IMR-90 (cell line): ENCODE measurements around the gene OR52E5. TPM values are rescaled to one million over a fixed set of nuclear protein-coding genes. Genes with fewer than 3 reads are reported as not detected.

Source experiments
- ATAC-seq: fragments of 200-7000 bp; cut with Tn5 transposase; 2 replicates; pipeline ENCODE4 v1.9.1; 2020; ENCODE audit warnings: low read depth, mild to moderate bottlenecking, moderate library complexity
- BruUV-seq: library from RNA; stranded (reverse); fragments of 400-500 nt; replicated peaks from 2 replicates; lab custom pipeline; 2021; lab: Mats Ljungman, UMichigan
- CTCF ChIA-PET: fragments of 300-600 bp; formaldehyde crosslinking; extraction: SDS; loops from one replicate; lab custom pipeline; 2021; ENCODE audit warnings: antibody characterized with exemption; lab: Yijun Ruan, JAX
- POLR2A ChIA-PET: fragments of 300-600 bp; sonication (Branson Sonifier 250); formaldehyde crosslinking; loops from one replicate; lab custom pipeline; 2022; ENCODE audit warnings: antibody characterized with exemption; ENCODE audit not compliant: unreplicated experiment; lab: Charles Lee
- DNase-seq: peaks from one replicate; pipeline ENCODE4 v3.0.0; 2013
- H2AFZ ChIP-seq: replicated peaks from 2 replicates; pipeline ENCODE3; 2013; ENCODE audit warnings: low read length, mild to moderate bottlenecking; ENCODE audit not compliant: poor library complexity
- H2AK5ac ChIP-seq: 2 replicates; pipeline ENCODE4 v1.6.1; 2013; ENCODE audit warnings: low read depth, low read length, inconsistent platforms
- H2AK9ac ChIP-seq: replicated peaks from 2 replicates; pipeline ENCODE3; 2013; ENCODE audit warnings: mild to moderate bottlenecking, low read depth, low read length, moderate library complexity; ENCODE audit not compliant: poor library complexity
- H2BK120ac ChIP-seq: 2 replicates; pipeline ENCODE4 v1.6.1; 2013; ENCODE audit warnings: low read depth, low read length, inconsistent platforms
- H2BK15ac ChIP-seq: 3 replicates; pipeline ENCODE4 v1.6.1; 2013; ENCODE audit warnings: low read depth, low read length, inconsistent platforms
- H2BK20ac ChIP-seq: 2 replicates; pipeline ENCODE4 v1.6.1; 2013; ENCODE audit warnings: low read depth, mild to moderate bottlenecking, inconsistent platforms, low read length, moderate library complexity
- H2BK5ac ChIP-seq: 2 replicates; pipeline ENCODE4 v1.6.1; 2013; ENCODE audit warnings: mild to moderate bottlenecking, low read depth, low read length, inconsistent platforms; ENCODE audit not compliant: poor library complexity, severe bottlenecking
- H3K14ac ChIP-seq: replicated peaks from 2 replicates; pipeline ENCODE4 v1.6.1; 2013; ENCODE audit warnings: low read depth, low read length, inconsistent platforms
- H3K18ac ChIP-seq: 2 replicates; pipeline ENCODE4 v1.6.1; 2013; ENCODE audit warnings: low read depth, low read length, control low read depth
- H3K23ac ChIP-seq: 2 replicates; pipeline ENCODE4 v1.6.1; 2013; ENCODE audit warnings: low read depth, low read length, inconsistent platforms
- H3K27ac ChIP-seq: 2 replicates; pipeline ENCODE4 v1.5.1; 2013; ENCODE audit warnings: mild to moderate bottlenecking, control low read depth, low read length; ENCODE audit not compliant: insufficient read depth
- H3K27me3 ChIP-seq: 2 replicates; pipeline ENCODE4 v1.6.1; 2013; ENCODE audit warnings: low read length; ENCODE audit not compliant: control insufficient read depth, insufficient read depth
- H3K36me3 ChIP-seq: 2 replicates; pipeline ENCODE4 v1.6.1; 2013; ENCODE audit warnings: low read length, mixed read lengths; ENCODE audit not compliant: control insufficient read depth, insufficient read depth
- H3K4ac ChIP-seq: 2 replicates; pipeline ENCODE4 v1.6.1; 2013; ENCODE audit warnings: low read depth, low read length, inconsistent platforms
- H3K4me1 ChIP-seq: 2 replicates; pipeline ENCODE4 v1.6.1; 2013; ENCODE audit warnings: low read length, mixed read lengths; ENCODE audit not compliant: control insufficient read depth, insufficient read depth
- H3K4me2 ChIP-seq: 2 replicates; pipeline ENCODE4 v1.6.1; 2013; ENCODE audit warnings: low read depth, mild to moderate bottlenecking, control low read depth, low read length, moderate library complexity
- H3K4me3 ChIP-seq: 2 replicates; pipeline ENCODE4 v1.5.1; 2013; ENCODE audit warnings: low read depth, mild to moderate bottlenecking, control low read depth, low read length, moderate library complexity; ENCODE audit not compliant: insufficient read depth
- H3K56ac ChIP-seq: 2 replicates; pipeline ENCODE4 v1.6.1; 2013; ENCODE audit warnings: low read length, inconsistent platforms; ENCODE audit not compliant: insufficient read depth; ENCODE audit errors: extremely low read depth
- H3K79me1 ChIP-seq, 2 experiments: 2 replicates each; pipeline ENCODE4 v1.6.1; 2013; ENCODE audit warnings: low read length in 2 of 2, inconsistent platforms in 1 of 2, low read depth in 1 of 2
- H3K9ac ChIP-seq: 2 replicates; pipeline ENCODE4 v1.6.1; 2013; ENCODE audit warnings: low read depth, low read length, control low read depth
- H3K9me1 ChIP-seq: 2 replicates; pipeline ENCODE4 v1.6.1; 2013; ENCODE audit warnings: low read length, inconsistent platforms; ENCODE audit not compliant: insufficient read depth
- H3K9me3 ChIP-seq: 2 replicates; pipeline ENCODE4 v1.6.1; 2013; ENCODE audit warnings: low read length; ENCODE audit not compliant: control insufficient read depth, insufficient read depth
- H4K20me1 ChIP-seq: 2 replicates; pipeline ENCODE4 v1.6.1; 2013; ENCODE audit warnings: low read length, inconsistent platforms; ENCODE audit not compliant: insufficient read depth
- H4K5ac ChIP-seq: 2 replicates; pipeline ENCODE4 v1.6.1; 2013; ENCODE audit warnings: mild to moderate bottlenecking, low read depth, low read length, control low read depth
- H4K8ac ChIP-seq, 2 experiments: 2 replicates each; pipeline ENCODE4 v1.6.1; 2013; ENCODE audit warnings: low read depth in 2 of 2, low read length in 2 of 2, control low read depth in 1 of 2, inconsistent platforms in 1 of 2
- H4K91ac ChIP-seq: 2 replicates; pipeline ENCODE4 v1.6.1; 2013; ENCODE audit warnings: low read depth, low read length, inconsistent platforms; ENCODE audit not compliant: insufficient read depth
- BHLHE40 ChIP-seq: fragments of 150-350 bp; IDR thresholded peaks from 2 replicates; pipeline ENCODE4 v1.6.1; 2016; ENCODE audit warnings: mild to moderate bottlenecking, low read depth, low read length
- CEBPB ChIP-seq: IDR thresholded peaks from 2 replicates; pipeline ENCODE4 v1.6.1; 2012; ENCODE audit warnings: low read depth, low read length, improper control_type of control experiment
- CHD1 ChIP-seq: IDR thresholded peaks from 2 replicates; pipeline ENCODE4 v1.6.1; 2012; ENCODE audit warnings: low read depth, low read length, improper control_type of control experiment
- CTCF ChIP-seq: conservative IDR thresholded peaks from 2 replicates; pipeline ENCODE4 v1.5.1; 2012; ENCODE audit warnings: mild to moderate bottlenecking, low read depth, low read length, improper control_type of control experiment
- ELK1 ChIP-seq: fragments of 150-350 bp; IDR thresholded peaks from 2 replicates; pipeline ENCODE4 v1.6.1; 2016; ENCODE audit warnings: low read depth, mild to moderate bottlenecking, low read length, moderate library complexity, borderline replicate concordance
- FOS ChIP-seq: fragments of 150-350 bp; IDR thresholded peaks from 2 replicates; pipeline ENCODE4 v1.6.1; 2016; ENCODE audit warnings: low read depth, low read length
- MAFK ChIP-seq: IDR thresholded peaks from 2 replicates; pipeline ENCODE4 v1.6.1; 2012; ENCODE audit warnings: low read depth, low read length, improper control_type of control experiment
- MAZ ChIP-seq: IDR thresholded peaks from 2 replicates; pipeline ENCODE4 v1.6.1; 2012; ENCODE audit warnings: low read depth, mild to moderate bottlenecking, low read length, improper control_type of control experiment, moderate library complexity, borderline replicate concordance
- MXI1 ChIP-seq: IDR thresholded peaks from 2 replicates; pipeline ENCODE4 v1.6.1; 2012; ENCODE audit warnings: low read depth, mild to moderate bottlenecking, low read length, moderate library complexity, borderline replicate concordance
- NFE2L2 ChIP-seq: fragments of 150-350 bp; IDR thresholded peaks from 2 replicates; pipeline ENCODE4 v1.6.1; 2016; ENCODE audit warnings: low read depth, mild to moderate bottlenecking, low read length
- POLR2A ChIP-seq: IDR thresholded peaks from 2 replicates; pipeline ENCODE4 v1.6.1; 2012; ENCODE audit warnings: mild to moderate bottlenecking, low read depth, low read length
- RAD21 ChIP-seq: IDR thresholded peaks from 2 replicates; pipeline ENCODE4 v1.6.1; 2012; ENCODE audit warnings: low read length, improper control_type of control experiment
- RCOR1 ChIP-seq: IDR thresholded peaks from 2 replicates; pipeline ENCODE4 v1.6.1; 2012; ENCODE audit warnings: mild to moderate bottlenecking, low read length, improper control_type of control experiment; ENCODE audit not compliant: insufficient replicate concordance
- RFX5 ChIP-seq: IDR thresholded peaks from 2 replicates; pipeline ENCODE4 v1.8.0; 2012; ENCODE audit warnings: low read depth, mild to moderate bottlenecking, low read length, moderate library complexity
- SMC3 ChIP-seq: fragments of 150-350 bp; IDR thresholded peaks from 2 replicates; pipeline ENCODE4 v1.6.1; 2016; ENCODE audit warnings: low read depth, mild to moderate bottlenecking, antibody characterized with exemption, low read length, moderate library complexity
- USF2 ChIP-seq: fragments of 150-350 bp; IDR thresholded peaks from 2 replicates; pipeline ENCODE4 v1.6.1; 2017; ENCODE audit warnings: mild to moderate bottlenecking, antibody characterized with exemption, low read length, low read depth
- WGBS, 2 experiments: methylation state at CpG; one replicate each; pipeline versions ENCODE4 v1.1.5 to v1.1.7; 2013; ENCODE audit warnings: missing lambda C conversion rate in 2 of 2; ENCODE audit not compliant: insufficient read length in 1 of 2; ENCODE audit errors: extremely low coverage in 2 of 2; 5-methylcytosine and 5-hydroxymethylcytosine counted together
- dilution Hi-C: fragments of 300-500 bp; cut with HindIII; formaldehyde crosslinking; loops from one replicate; pipeline ENCODE4 v1.14.3; 2018; ENCODE audit warnings: low sequenced_read_pairs; ENCODE audit not compliant: unreplicated experiment
- in situ Hi-C: fragments of 300-500 bp; cut with MboI; formaldehyde crosslinking; loops from 3 replicates; pipeline ENCODE4 v1.14.3; 2019; ENCODE audit warnings: low sequenced_read_pairs, inconsistent platforms, mixed read lengths
- intact Hi-C: fragments of 100-400 bp; cut with micrococcal nuclease; formaldehyde crosslinking; loops from 2 replicates; pipeline ENCODE4 v1.10.0; 2022
- polyA plus RNA-seq, 3 experiments: library from polyadenylated mRNA; depleted of rRNA; stranded (reverse); fragments of >200 nt; gene quantifications; 2 replicates each; pipeline ENCODE4 v1.2.3, GENCODE V29; 2012; ENCODE audit warnings: low replicate concordance in 1 of 3
- total RNA-seq: library from RNA; depleted of rRNA; stranded (reverse); fragments of >200 nt; gene quantifications from 2 replicates; pipeline ENCODE4 v1.2.3, GENCODE V29; 2012

OR52E5 gene
- total and polyA plus RNA-seq, 2 of the 4 experiments (the other 2 are of a cell fraction): not detected

- no peaks in the 10 kb centered on the region for H3K36me3 ChIP-seq
- in situ Hi-C loops: no loop called here
- TF ChIP-seq FOS (no peak), POLR2A (no peak), ELK1 (no peak), RCOR1 (no peak), SMC3 (no peak), USF2 (no peak), BHLHE40 (no peak), MAZ (no peak), MXI1 (no peak), CTCF (no peak), NFE2L2 (no peak), CHD1 (no peak), CEBPB (no peak), RAD21 (no peak), RFX5 (no peak), MAFK (no peak)
- DNase-seq: no peak
- H4K8ac ChIP-seq: no peak overlapping the region
- H2BK15ac ChIP-seq: no peak overlapping the region
- no peaks in the 10 kb centered on the region for H3K79me1 ChIP-seq
- no peak overlapping the region for H3K4me2 ChIP-seq
- no peaks in the 10 kb centered on the region for H3K4me1 ChIP-seq
- no peak for ATAC-seq
- H2BK120ac ChIP-seq: no peak overlapping the region
- no peak overlapping the region for H2BK5ac ChIP-seq
- no TSS peak for BruUV-seq
- H3K9me1 ChIP-seq: no peaks in the 10 kb centered on the region
- H2AFZ ChIP-seq: no peak overlapping the region
- H3K27ac ChIP-seq: no peak overlapping the region
- H3K9me3 ChIP-seq: peaks cover 2% of the 10 kb centered on the region; the same call in 1 of the 2 replicates
- POLR2A ChIA-PET: no interaction called here
- H2BK20ac ChIP-seq: no peak overlapping the region
- no peak overlapping the region for H3K14ac ChIP-seq
- H3K18ac ChIP-seq: no peak overlapping the region
- no peak overlapping the region for H3K9ac ChIP-seq
- no peaks in the 10 kb centered on the region for H3K27me3 ChIP-seq
- H4K5ac ChIP-seq: no peak overlapping the region
- H2AK9ac ChIP-seq: no peak overlapping the region
- H4K91ac ChIP-seq: no peak overlapping the region
- no peak overlapping the region for H3K4me3 ChIP-seq
- CTCF ChIA-PET: no interaction called here
- no peak overlapping the region for H2AK5ac ChIP-seq
- H3K4ac ChIP-seq: no peak overlapping the region
- H3K23ac ChIP-seq: no peak overlapping the region
- no CpG with 5 or more reads among the region's 2 CpGs for WGBS, 2 experiments
- dilution Hi-C loops: no loop called here
- intact Hi-C loops: loop anchor here (10.0 kb wide), 1 partner anchor 425 kb away; no protein-coding TSS in a partner anchor
- no peaks in the 10 kb centered on the region for H4K20me1 ChIP-seq
- H3K56ac ChIP-seq: no peak overlapping the region
These were observed 6.5 kb downstream of the OR52E5 start for GRCh38 chr11:5899534-5899933.
